CD4-positive, alpha-beta T cell treated with Interleukin-10 for 1 hour (primary cell): ENCODE data around the gene PLA2G6.
A peak's percentile ranks its signal among the peaks of the same experiment; 100 is the strongest.

Experiments
- DNase-seq: peaks from one replicate; pipeline ENCODE4 v3.0.0-alpha.2; 2020

Gene PLA2G6

GRCh38 chr22:38181453-38182200 is at the start of gene PLA2G6:
Gene PLA2G6 (minus strand): TSS chr22:38181830. CDS start chr22:38169426, 12,404 bp downstream.
- peak; percentile 99 for DNase-seq

GRCh38 chr22:38230916-38231315 is 49.3 kb upstream of the PLA2G6 start:
- no peak for DNase-seq

GRCh38 chr22:38230108-38230825 is 48.6 kb upstream of the PLA2G6 start:
- peak; percentile 57 for DNase-seq

GRCh38 chr22:38228873-38229740 is 47.5 kb upstream of the PLA2G6 start:
- no peak for DNase-seq

- no peak for DNase-seq
Observed at GRCh38 chr22:38228326-38228872, 46.8 kb upstream of the PLA2G6 start.

GRCh38 chr22:38226853-38227649 is 45.4 kb upstream of the PLA2G6 start:
- no peak for DNase-seq

- DNase-seq = no peak
Observed at GRCh38 chr22:38223289-38223960, 41.8 kb upstream of the PLA2G6 start.

- DNase-seq = no peak
Observed at GRCh38 chr22:38222797-38223119, 41.1 kb upstream of the PLA2G6 start.

- no peak for DNase-seq
Observed at GRCh38 chr22:38221908-38222796, 40.5 kb upstream of the PLA2G6 start.

- DNase-seq = no peak
Observed at GRCh38 chr22:38221407-38221806, 39.8 kb upstream of the PLA2G6 start.

GRCh38 chr22:38220653-38221386 is 39.2 kb upstream of the PLA2G6 start:
- DNase-seq = no peak

- no peak for DNase-seq
Observed at GRCh38 chr22:38220163-38220562, 38.5 kb upstream of the PLA2G6 start.

- no peak for DNase-seq
Observed at GRCh38 chr22:38219632-38220031, 38.0 kb upstream of the PLA2G6 start.

GRCh38 chr22:38218661-38219622 is 37.3 kb upstream of the PLA2G6 start:
- peak; percentile 74 for DNase-seq

GRCh38 chr22:38215156-38216038 is 33.8 kb upstream of the PLA2G6 start:
- no peak for DNase-seq

GRCh38 chr22:38214302-38215056 is 32.8 kb upstream of the PLA2G6 start:
- DNase-seq = peak; percentile 89

- DNase-seq = no peak
Observed at GRCh38 chr22:38213990-38214301, 32.3 kb upstream of the PLA2G6 start.
